ENCODE measurements around the gene RGS7.

The RGS7 gene

DNA sequence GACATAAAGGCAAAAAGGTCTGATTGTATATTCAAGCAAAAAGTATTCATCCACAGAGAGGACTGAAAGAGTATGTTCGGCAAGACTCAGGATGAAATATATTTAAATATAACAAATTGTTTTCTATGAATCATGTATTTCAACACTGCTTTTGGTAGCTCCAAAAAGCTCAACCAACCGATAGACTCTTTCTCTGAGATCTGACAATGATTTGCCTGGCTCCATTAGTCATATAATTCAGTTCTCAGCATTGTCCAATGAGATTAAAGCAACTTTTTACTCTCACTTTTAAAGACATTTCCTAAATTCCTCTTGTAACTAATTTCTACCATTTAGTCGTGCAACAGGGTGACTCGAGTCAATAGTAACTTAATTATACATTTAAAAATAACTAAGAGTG is 426.0 kb downstream of the RGS7 start:
- TF ChIP-seq, protein P1, sequence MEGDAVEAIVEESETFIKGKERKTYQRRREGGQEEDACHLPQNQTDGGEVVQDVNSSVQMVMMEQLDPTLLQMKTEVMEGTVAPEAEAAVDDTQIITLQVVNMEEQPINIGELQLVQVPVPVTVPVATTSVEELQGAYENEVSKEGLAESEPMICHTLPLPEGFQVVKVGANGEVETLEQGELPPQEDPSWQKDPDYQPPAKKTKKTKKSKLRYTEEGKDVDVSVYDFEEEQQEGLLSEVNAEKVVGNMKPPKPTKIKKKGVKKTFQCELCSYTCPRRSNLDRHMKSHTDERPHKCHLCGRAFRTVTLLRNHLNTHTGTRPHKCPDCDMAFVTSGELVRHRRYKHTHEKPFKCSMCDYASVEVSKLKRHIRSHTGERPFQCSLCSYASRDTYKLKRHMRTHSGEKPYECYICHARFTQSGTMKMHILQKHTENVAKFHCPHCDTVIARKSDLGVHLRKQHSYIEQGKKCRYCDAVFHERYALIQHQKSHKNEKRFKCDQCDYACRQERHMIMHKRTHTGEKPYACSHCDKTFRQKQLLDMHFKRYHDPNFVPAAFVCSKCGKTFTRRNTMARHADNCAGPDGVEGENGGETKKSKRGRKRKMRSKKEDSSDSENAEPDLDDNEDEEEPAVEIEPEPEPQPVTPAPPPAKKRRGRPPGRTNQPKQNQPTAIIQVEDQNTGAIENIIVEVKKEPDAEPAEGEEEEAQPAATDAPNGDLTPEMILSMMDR (IDR thresholded peaks at IDR 0.05; ENCODE audit: low read depth, low read length, missing control alignments) = no peak
- no peak for DNase-seq (ENCODE audit: low read depth)
- no peak overlapping the region for H3K4me3 ChIP-seq (ENCODE audit: low read depth, low read length)

DNA sequence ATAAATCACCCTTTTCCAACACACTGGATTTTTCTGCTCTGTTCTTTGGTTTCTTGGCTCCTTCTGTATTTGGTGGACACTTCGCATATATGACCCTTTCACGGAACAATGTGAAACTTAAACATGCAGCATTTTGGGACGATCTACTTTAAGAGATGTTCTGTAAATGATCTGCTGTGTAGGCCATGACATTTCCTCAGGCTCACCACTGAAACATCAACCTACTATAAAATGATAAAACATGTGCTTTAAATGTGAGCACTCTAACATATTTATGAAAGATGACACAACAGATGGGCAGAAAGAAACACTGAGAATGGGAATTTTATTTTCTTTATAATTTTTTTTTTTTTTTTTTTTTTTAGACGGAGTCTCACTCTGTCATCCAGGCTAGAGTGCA is 428.7 kb downstream of the RGS7 start:
- TF ChIP-seq, protein P1 (IDR thresholded peaks at IDR 0.05; ENCODE audit: low read depth, low read length, missing control alignments) = no peak
- DNase-seq (ENCODE audit: low read depth) = no peak
- H3K4me3 ChIP-seq (ENCODE audit: low read depth, low read length) = no peak overlapping the region

DNA sequence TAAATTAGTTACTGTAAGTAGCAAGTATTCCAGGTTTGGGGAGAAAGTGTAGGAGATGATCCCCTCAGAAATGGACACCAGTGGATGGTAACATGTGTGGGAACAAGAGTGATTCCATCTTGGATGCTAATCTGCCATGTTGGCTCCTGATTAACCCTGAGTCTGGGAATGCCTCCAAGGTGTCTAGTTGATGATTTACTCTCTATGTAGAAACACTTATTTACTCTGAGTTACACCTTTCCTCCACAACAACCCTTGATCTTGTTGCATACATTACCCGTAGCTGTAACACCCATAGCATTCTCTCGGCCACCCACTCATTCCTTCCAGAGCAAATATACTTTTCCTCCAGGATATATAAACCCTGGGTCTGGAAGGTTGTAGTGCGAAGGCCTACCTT is 429.2 kb downstream of the RGS7 start:
- no peak for DNase-seq (ENCODE audit: low read depth)

DNA sequence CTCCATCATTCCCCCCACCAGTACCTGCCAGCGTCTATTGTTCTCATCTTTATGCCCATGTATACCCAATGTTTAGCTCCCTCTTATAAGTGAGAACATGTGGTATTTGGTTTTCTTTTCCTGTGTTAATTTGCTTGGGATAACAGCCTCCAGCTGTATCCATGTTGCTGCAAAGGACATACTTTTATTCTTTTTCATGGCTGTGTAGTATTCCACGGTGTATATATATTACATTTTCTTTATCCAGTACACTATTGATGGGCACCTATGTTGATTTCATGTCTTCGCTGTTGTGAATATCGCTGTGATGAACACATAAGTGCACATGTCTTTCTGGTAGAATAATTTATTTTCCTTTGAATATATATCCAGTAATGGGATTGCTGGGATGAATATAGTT is 431.7 kb downstream of the RGS7 start:
- TF ChIP-seq, protein P1 (IDR thresholded peaks at IDR 0.05; ENCODE audit: low read depth, low read length, missing control alignments) = no peak

More for the DNA sequence above, 429.2 kb downstream of the RGS7 start:
- H3K4me3 ChIP-seq (ENCODE audit: low read depth, low read length) = no peak overlapping the region
- TF ChIP-seq, protein P1 (IDR thresholded peaks at IDR 0.05; ENCODE audit: low read depth, low read length, missing control alignments) = no peak

DNA sequence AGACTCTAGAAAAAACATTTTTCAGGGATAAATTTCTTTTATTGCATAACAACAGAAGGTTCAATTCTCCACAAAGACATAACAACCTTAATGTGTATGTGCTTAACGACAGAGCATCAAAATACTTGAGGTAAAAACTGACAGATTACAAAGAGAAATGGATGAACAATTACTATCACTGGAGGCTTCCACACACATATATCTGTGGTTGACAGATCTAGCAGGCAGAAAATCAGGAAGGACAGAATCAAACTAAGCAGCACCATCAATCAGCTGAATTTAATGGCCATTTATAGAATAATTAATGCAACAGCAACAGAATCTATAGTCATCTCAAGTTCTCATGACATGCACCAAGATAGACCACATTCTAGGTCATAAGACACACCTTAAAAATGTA is 439.0 kb downstream of the RGS7 start:
- H3K4me3 ChIP-seq (ENCODE audit: low read depth, low read length) = no peak overlapping the region
- TF ChIP-seq, protein P1 (IDR thresholded peaks at IDR 0.05; ENCODE audit: low read depth, low read length, missing control alignments) = no peak
- no peak for DNase-seq (ENCODE audit: low read depth)

More for the DNA sequence above, 431.7 kb downstream of the RGS7 start:
- DNase-seq (ENCODE audit: low read depth) = no peak
- H3K4me3 ChIP-seq (ENCODE audit: low read depth, low read length) = no peak overlapping the region

DNA sequence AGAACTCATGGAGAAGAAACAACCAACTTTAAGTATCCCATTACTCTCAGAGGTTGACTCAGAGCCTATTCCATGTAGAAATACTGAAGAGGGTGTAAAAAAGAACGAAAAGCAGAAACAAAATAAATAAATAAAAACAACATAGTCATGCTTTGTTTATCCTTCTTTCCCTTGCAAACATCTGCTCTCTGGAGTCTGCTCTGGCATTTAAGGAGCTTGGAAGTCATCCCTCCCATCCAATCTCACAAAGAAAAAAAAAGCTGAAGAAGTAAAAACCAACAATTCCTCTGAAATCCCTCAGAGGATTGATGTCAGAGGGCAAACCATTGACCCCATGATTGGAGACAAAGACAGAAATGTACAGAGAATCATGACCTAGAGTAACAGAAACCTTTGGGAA is 442.5 kb downstream of the RGS7 start:
- H3K4me3 ChIP-seq (ENCODE audit: low read depth, low read length) = no peak overlapping the region
- TF ChIP-seq, protein P1 (IDR thresholded peaks at IDR 0.05; ENCODE audit: low read depth, low read length, missing control alignments) = no peak
- no peak for DNase-seq (ENCODE audit: low read depth)

DNA sequence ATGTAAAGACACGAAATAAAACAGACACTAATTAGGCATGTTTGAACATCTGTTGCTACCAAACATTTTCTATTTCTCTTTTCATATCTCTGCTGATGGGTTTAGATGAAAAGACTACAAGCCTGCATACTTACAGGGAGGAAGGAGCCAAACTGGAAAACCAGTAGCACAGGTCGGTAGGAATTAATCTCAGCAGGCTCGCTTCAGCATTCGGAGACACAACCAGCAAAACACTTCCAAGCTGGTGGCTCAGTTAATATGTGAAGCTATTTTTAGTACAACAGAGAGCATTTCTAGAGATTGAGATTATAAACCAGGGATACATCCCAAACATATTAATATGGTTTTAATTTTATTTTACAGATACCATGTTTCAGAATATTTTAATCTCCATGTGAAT is 444.2 kb downstream of the RGS7 start:
- no peak for DNase-seq (ENCODE audit: low read depth)
- TF ChIP-seq, protein P1 (IDR thresholded peaks at IDR 0.05; ENCODE audit: low read depth, low read length, missing control alignments) = no peak
- H3K4me3 ChIP-seq (ENCODE audit: low read depth, low read length) = no peak overlapping the region
